NCI-H345 (cell line): ENCODE measurements around the gene PRDX5.

ENCODE experiments used
- DNase-seq: peaks from one replicate; lab custom pipeline; 2025; lab: John Stamatoyannopoulos, UW

The PRDX5 gene

GRCh38 chr11:64362339-64362738, 44.4 kb downstream of the PRDX5 start:
- DNase-seq = no peak

- no peak for DNase-seq
Observed at GRCh38 chr11:64364435-64364834, 46.5 kb downstream of the PRDX5 start.

GRCh38 chr11:64364911-64365310, 47.0 kb downstream of the PRDX5 start:
- no peak for DNase-seq

- no peak for DNase-seq
Observed at GRCh38 chr11:64366751-64367150, 48.8 kb downstream of the PRDX5 start.

GRCh38 chr11:64367931-64368672, 50.2 kb downstream of the PRDX5 start:
- DNase-seq = no peak

GRCh38 chr11:64368673-64369074, 50.8 kb downstream of the PRDX5 start:
- no peak for DNase-seq

GRCh38 chr11:64369440-64370421, 51.8 kb downstream of the PRDX5 start:
- DNase-seq = no peak

- no peak for DNase-seq
Observed at GRCh38 chr11:64371201-64371600, 53.3 kb downstream of the PRDX5 start.
